Caco-2 (cell line): Measurements from ENCODE around the gene CIDEB. TPM values are rescaled to one million over a fixed set of nuclear protein-coding genes. Genes with fewer than 3 reads are reported as not detected.

ENCODE experiments used
- BruUV-seq: library from RNA; stranded (reverse); fragments of 400-500 nt; replicated peaks from 2 replicates; lab custom pipeline; 2021; lab: Mats Ljungman, UMichigan
- CTCF ChIA-PET: fragments of 300-600 bp; sonication (Branson Sonifier 250); formaldehyde crosslinking; loops from one replicate; lab custom pipeline; 2022; ENCODE audit warnings: antibody characterized with exemption; lab: Charles Lee
- POLR2A ChIA-PET: fragments of 300-600 bp; sonication (Branson Sonifier 250); formaldehyde crosslinking; loops from one replicate; lab custom pipeline; 2022; ENCODE audit warnings: antibody characterized with exemption; lab: Charles Lee
- DNase-seq, 2 experiments: peaks; one replicate each; pipeline versions ENCODE4 v3.0.0 to v3.0.0-alpha.2; 2020 to 2022
- H3K27me3 ChIP-seq: replicated peaks from 2 replicates; pipeline ENCODE4 v1.6.0; 2011; ENCODE audit warnings: low read length; ENCODE audit not compliant: control insufficient read depth, insufficient read depth
- H3K36me3 ChIP-seq: 2 replicates; pipeline ENCODE4 v1.5.1; 2011; ENCODE audit warnings: low read length; ENCODE audit not compliant: control insufficient read depth, insufficient read depth
- H3K4me1 ChIP-seq: fragments of 250-450 bp; sonication (Bioruptor Pico); 2 replicates; pipeline ENCODE4 v1.5.1; 2020; ENCODE audit warnings: mild to moderate bottlenecking
- H3K4me3 ChIP-seq: 2 replicates; pipeline ENCODE4 v1.5.1; 2011; ENCODE audit warnings: low read depth, mild to moderate bottlenecking, control low read depth, low read length
- H3K9me3 ChIP-seq: fragments of 250-450 bp; sonication (Bioruptor Pico); 2 replicates; pipeline ENCODE4 v1.5.1; 2020; ENCODE audit warnings: mild to moderate bottlenecking, moderate library complexity
- H3K27ac Mint-ChIP-seq: one replicate; pipeline ENCODE4 v1.8.0; 2022; ENCODE audit warnings: mixed read lengths; ENCODE audit not compliant: unreplicated experiment
- H3K27me3 Mint-ChIP-seq: one replicate; pipeline ENCODE4 v1.8.0; 2022; ENCODE audit warnings: mixed read lengths; ENCODE audit not compliant: insufficient read depth, unreplicated experiment
- H3K36me3 Mint-ChIP-seq: one replicate; pipeline ENCODE4 v1.8.0; 2022; ENCODE audit warnings: mild to moderate bottlenecking, mixed read lengths; ENCODE audit not compliant: insufficient read depth, unreplicated experiment
- H3K4me1 Mint-ChIP-seq: one replicate; pipeline ENCODE4 v1.8.0; 2022; ENCODE audit warnings: low read depth, mixed read lengths; ENCODE audit not compliant: unreplicated experiment
- H3K4me3 Mint-ChIP-seq: one replicate; pipeline ENCODE4 v1.8.0; 2022; ENCODE audit warnings: mild to moderate bottlenecking, moderate library complexity, mixed read lengths; ENCODE audit not compliant: unreplicated experiment
- H3K9me3 Mint-ChIP-seq: one replicate; pipeline ENCODE4 v1.8.0; 2022; ENCODE audit warnings: mixed read lengths; ENCODE audit not compliant: unreplicated experiment
- intact Hi-C: fragments of 100-400 bp; cut with micrococcal nuclease; formaldehyde crosslinking; loops from one replicate; pipeline ENCODE4 v1.10.0; 2022; ENCODE audit not compliant: unreplicated experiment
- total RNA-seq: library from RNA; stranded (reverse); gene quantifications from 2 replicates; pipeline ENCODE4 v1.2.3, GENCODE V29; 2022
- TF ChIP-seq, protein P1 (sequence below), 2 experiments: fragments of 200-600 bp in 1 of 2; IDR thresholded peaks; 1 replicate in 1 of 2; 2 replicates in 1 of 2; pipeline versions ENCODE4 v1.5.1 to v1.8.0; 2011 to 2022; ENCODE audit warnings: antibody characterized with exemption in 1 of 2, control low read depth in 1 of 2, inconsistent platforms in 1 of 2, low read depth in 1 of 2, low read length in 1 of 2, mild to moderate bottlenecking in 1 of 2, moderate library complexity in 1 of 2; ENCODE audit not compliant: insufficient read depth in 1 of 2, severe bottlenecking in 1 of 2, unreplicated experiment in 1 of 2

CIDEB gene
- total RNA-seq, 1 experiment from 2014 or later, result 7.2 TPM

DNA sequence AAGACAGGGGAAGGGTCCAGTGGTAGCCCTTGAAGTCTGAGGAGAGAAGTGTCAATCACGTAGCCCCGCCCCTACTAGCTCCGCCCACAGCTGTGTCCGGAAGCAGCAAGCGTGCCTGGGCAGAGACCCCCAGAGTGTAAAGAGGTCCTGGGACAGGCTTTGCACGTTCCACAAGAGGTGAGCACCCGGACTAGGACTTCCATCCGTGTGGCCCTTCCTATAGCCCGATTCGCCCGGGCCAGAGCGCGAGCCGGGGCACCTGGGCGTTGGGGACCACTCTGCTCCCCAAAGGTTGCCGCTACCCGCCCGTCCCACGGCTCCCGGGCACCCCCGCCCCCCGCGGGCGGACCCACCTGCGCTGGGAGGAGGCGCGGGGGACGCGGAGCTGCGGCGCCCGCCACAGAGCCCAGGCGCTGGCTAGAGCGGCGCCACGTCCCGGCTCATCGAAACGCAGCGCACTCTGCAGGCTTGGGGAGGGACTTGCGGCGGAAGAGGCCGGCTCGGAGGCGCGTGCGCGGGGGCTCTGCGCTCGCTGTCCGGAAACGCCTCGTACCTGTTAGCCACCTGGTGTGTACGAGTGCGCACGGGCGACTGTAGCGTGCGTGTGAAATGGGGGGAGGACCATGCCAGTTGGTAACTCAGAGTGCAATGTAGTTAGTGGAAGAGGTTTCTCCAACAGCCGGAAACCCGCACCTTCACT, 36.5 kb downstream of the CIDEB start, which contains the start of gene RABGGTA:
Gene RABGGTA, minus strand, starts transcription at position 464 of the 700 bp plus-strand sequence. CDS start 482 bp downstream, outside the sequence.
- Mint-ChIP-seq H3K36me3 (peaks cover 6% of the 10 kb centered on the region), H3K27ac (peak within 1 kb of the TSS; percentile 74), H3K4me1 (peaks cover 11% of the 10 kb centered on the region), H3K4me3 (peak within 1 kb of the TSS; percentile 76), H3K27me3 (no peaks in the 10 kb centered on the region), H3K9me3 (no peaks in the 10 kb centered on the region)
- Histone ChIP-seq H3K27me3 (no peaks in the 10 kb centered on the region), H3K9me3 (no peaks in the 10 kb centered on the region), H3K4me3 (peak within 1 kb of the TSS; percentile 95), H3K36me3 (no peaks in the 10 kb centered on the region), H3K4me1 (peaks cover 5% of the 10 kb centered on the region)
- CTCF ChIA-PET, result interaction anchor here (0.6 to 1.9 kb wide), 13 partner anchors 9 to 160 kb away, joined by 3 to 42 read pairs (median 5); partner anchors contain the start of genes CHMP4A, CIDEB, DHRS1 and NOP9
- POLR2A ChIA-PET, result interaction anchor here (0.6 to 2.1 kb wide), 8 partner anchors 10 to 117 kb away, joined by 3 to 39 read pairs (median 4); partner anchors contain the start of genes DHRS1, NOP9 and TINF2
- peak; percentile 91 to 93 for DNase-seq
- intact Hi-C loops, result loop anchor here (1.0 kb wide), 3 partner anchors 26 to 37 kb away; no protein-coding TSS in a partner anchor
- BruUV-seq, result no TSS peak
- TF ChIP-seq, protein P1, sequence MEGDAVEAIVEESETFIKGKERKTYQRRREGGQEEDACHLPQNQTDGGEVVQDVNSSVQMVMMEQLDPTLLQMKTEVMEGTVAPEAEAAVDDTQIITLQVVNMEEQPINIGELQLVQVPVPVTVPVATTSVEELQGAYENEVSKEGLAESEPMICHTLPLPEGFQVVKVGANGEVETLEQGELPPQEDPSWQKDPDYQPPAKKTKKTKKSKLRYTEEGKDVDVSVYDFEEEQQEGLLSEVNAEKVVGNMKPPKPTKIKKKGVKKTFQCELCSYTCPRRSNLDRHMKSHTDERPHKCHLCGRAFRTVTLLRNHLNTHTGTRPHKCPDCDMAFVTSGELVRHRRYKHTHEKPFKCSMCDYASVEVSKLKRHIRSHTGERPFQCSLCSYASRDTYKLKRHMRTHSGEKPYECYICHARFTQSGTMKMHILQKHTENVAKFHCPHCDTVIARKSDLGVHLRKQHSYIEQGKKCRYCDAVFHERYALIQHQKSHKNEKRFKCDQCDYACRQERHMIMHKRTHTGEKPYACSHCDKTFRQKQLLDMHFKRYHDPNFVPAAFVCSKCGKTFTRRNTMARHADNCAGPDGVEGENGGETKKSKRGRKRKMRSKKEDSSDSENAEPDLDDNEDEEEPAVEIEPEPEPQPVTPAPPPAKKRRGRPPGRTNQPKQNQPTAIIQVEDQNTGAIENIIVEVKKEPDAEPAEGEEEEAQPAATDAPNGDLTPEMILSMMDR (IDR thresholded peaks at IDR 0.05; ENCODE audit: insufficient read depth in 1 of 2, low read depth in 1 of 2, low read length in 1 of 2, severe bottlenecking in 1 of 2, unreplicated experiment in 1 of 2), result peak; percentile 65 to 82

DNA sequence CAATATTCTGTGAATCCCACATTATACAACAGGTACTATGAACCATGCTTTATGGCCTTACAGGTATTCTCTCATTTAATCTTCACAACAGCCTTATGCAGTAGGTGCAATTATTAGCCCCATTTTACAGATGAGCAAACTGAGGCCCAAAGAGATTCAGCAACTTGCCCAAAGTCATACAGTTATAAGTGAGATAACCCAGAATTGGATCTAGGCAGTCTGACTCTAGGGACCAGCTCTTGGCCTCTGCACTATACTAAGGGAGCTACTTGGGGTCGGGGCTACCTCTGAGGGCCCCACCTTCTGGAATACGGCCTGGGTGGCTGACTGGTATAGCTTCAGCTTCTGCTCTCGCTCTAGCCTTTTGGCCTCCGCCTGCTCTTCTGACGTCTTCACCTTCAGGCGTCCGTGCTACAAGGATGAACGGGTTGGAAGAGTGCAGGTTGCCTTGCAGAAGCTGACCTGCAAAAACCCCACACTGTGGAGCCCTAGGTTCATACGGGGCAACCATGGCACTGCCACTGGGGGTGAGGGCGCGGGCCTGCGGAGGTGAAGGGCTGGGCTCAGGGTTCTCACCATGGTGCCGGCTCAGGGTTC, 37.1 kb downstream of the CIDEB start:
- intact Hi-C loops, result loop anchor here (1.0 kb wide), 3 partner anchors 27 to 38 kb away; no protein-coding TSS in a partner anchor
- H3K27me3 ChIP-seq, result no peaks in the 10 kb centered on the region
- peak overlapping the region; percentile 95 for H3K4me3 ChIP-seq
- H3K36me3 ChIP-seq, result no peaks in the 10 kb centered on the region
- Mint-ChIP-seq H3K9me3 (no peaks in the 10 kb centered on the region), H3K27me3 (no peaks in the 10 kb centered on the region), H3K4me1 (peaks cover 11% of the 10 kb centered on the region), H3K36me3 (peaks cover 6% of the 10 kb centered on the region), H3K27ac (peak overlapping the region; percentile 74), H3K4me3 (peak overlapping the region; percentile 76)
- POLR2A ChIA-PET, result interaction anchor here (0.6 to 2.1 kb wide), 6 partner anchors 9 to 116 kb away, joined by 3 to 39 read pairs (median 4); partner anchors contain the start of genes DHRS1, NOP9 and TINF2
- no TSS peak for BruUV-seq
- TF ChIP-seq, protein P1 (IDR thresholded peaks at IDR 0.05; ENCODE audit: insufficient read depth in 1 of 2, low read depth in 1 of 2, low read length in 1 of 2, severe bottlenecking in 1 of 2, unreplicated experiment in 1 of 2), result no peak
- peaks cover 5% of the 10 kb centered on the region for H3K4me1 ChIP-seq
- no peaks in the 10 kb centered on the region for H3K9me3 ChIP-seq
- CTCF ChIA-PET, result interaction anchor here (0.6 to 1.9 kb wide), 10 partner anchors 9 to 161 kb away, joined by 3 to 42 read pairs (median 5); partner anchors contain the start of genes CHMP4A, DHRS1, NOP9 and TINF2
- no peak for DNase-seq
